GM12878 (cell line): ENCODE results near the gene LOXL4. TPM values are rescaled to one million over a fixed set of nuclear protein-coding genes. Genes with fewer than 3 reads are reported as not detected.

Experiments
- ATAC-seq: fragments of 200-7000 bp; cut with Tn5 transposase; 3 replicates; pipeline ENCODE4 v1.9.1; 2020; ENCODE audit warnings: mild to moderate bottlenecking, moderate library complexity
- BruUV-seq: library from RNA; stranded (reverse); fragments of 400-500 nt; replicated peaks from 2 replicates; lab custom pipeline; 2021; lab: Mats Ljungman, UMichigan
- CTCF ChIA-PET: fragments of 300-600 bp; sonication (Branson Sonifier 250); formaldehyde crosslinking; extraction: SDS; loops from one replicate; lab custom pipeline; 2021; ENCODE audit warnings: inconsistent platforms; lab: Yijun Ruan, JAX
- POLR2A ChIA-PET: fragments of 350-600 bp; formaldehyde crosslinking; extraction: SDS; loops from one replicate; lab custom pipeline; 2021; ENCODE audit warnings: inconsistent platforms; lab: Charles Lee
- RAD21 ChIA-PET: fragments of 300-600 bp; sonication (Branson Sonifier 250); formaldehyde crosslinking; loops from one replicate; lab custom pipeline; 2023; ENCODE audit warnings: antibody characterized with exemption; ENCODE audit not compliant: unreplicated experiment; lab: Charles Lee
- SMC1A ChIA-PET: fragments of 300-600 bp; sonication (Branson Sonifier 250); formaldehyde crosslinking; loops from one replicate; lab custom pipeline; 2023; ENCODE audit not compliant: unreplicated experiment, uncharacterized antibody; lab: Charles Lee
- DNase-seq: peaks from one replicate; pipeline ENCODE4 v3.0.0-alpha.2; 2011; ENCODE audit warnings: low read depth, low spot score
- FAIRE-seq: peaks from 3 replicates; lab custom pipeline; 2011; peaks lifted over from hg19 to GRCh38; lab: Jason Lieb, UNC
- H2AFZ ChIP-seq: 2 replicates; pipeline ENCODE4 v1.6.0; 2011; ENCODE audit warnings: low read depth, low read length, control low read depth; ENCODE audit not compliant: control insufficient read depth
- H3K27ac ChIP-seq: 2 replicates; pipeline ENCODE4 v1.5.1; 2011; ENCODE audit warnings: control low read depth; ENCODE audit not compliant: control insufficient read depth, insufficient read depth
- H3K27me3 ChIP-seq, 2 experiments: replicated peaks in 1 of 2; 2 replicates each; pipeline versions ENCODE4 v1.6.0 to v1.6.1; 2011; ENCODE audit warnings: low read length in 1 of 2; ENCODE audit not compliant: control insufficient read depth in 2 of 2, insufficient read depth in 2 of 2
- H3K36me3 ChIP-seq, 2 experiments: 2 replicates each; pipeline ENCODE4 v1.5.1; 2011; ENCODE audit warnings: low read length in 1 of 2; ENCODE audit not compliant: control insufficient read depth in 2 of 2, insufficient read depth in 2 of 2
- H3K4me1 ChIP-seq: 2 replicates; pipeline ENCODE4 v1.6.1; 2011; ENCODE audit warnings: mild to moderate bottlenecking, low read length, moderate library complexity, mixed read lengths; ENCODE audit not compliant: control insufficient read depth, insufficient read depth
- H3K4me2 ChIP-seq: 2 replicates; pipeline ENCODE4 v1.6.0; 2011; ENCODE audit warnings: control low read depth; ENCODE audit not compliant: control insufficient read depth, insufficient read depth
- H3K4me3 ChIP-seq: fragments of 200-600 bp; sonication (generic); 2 replicates; pipeline ENCODE4 v1.5.1; 2016
- H3K79me2 ChIP-seq: 2 replicates; pipeline ENCODE4 v1.6.0; 2011; ENCODE audit warnings: low read length; ENCODE audit not compliant: control insufficient read depth, insufficient read depth
- H3K9ac ChIP-seq: 2 replicates; pipeline ENCODE4 v1.8.0; 2011; ENCODE audit warnings: low read length, control low read depth, mixed read lengths; ENCODE audit not compliant: control insufficient read depth, insufficient read depth
- H3K9me3 ChIP-seq: replicated peaks from 3 replicates; pipeline ENCODE4 v1.5.1; 2011; ENCODE audit warnings: mild to moderate bottlenecking, low read length; ENCODE audit not compliant: control insufficient read depth, insufficient read depth
- H4K20me1 ChIP-seq: 2 replicates; pipeline ENCODE4 v1.6.0; 2011; ENCODE audit not compliant: control insufficient read depth, insufficient read depth
- ETV6 ChIP-seq, 2 experiments: fragments of 450-650 bp in 1 of 2; IDR thresholded peaks in 1 of 2; conservative IDR thresholded peaks in 1 of 2; 2 replicates each; pipeline ENCODE4 v1.6.1; 2014; ENCODE audit warnings: antibody characterized with exemption in 1 of 2, borderline replicate concordance in 1 of 2, low read depth in 1 of 2, mild to moderate bottlenecking in 1 of 2, moderate library complexity in 1 of 2
- RAD21 ChIP-seq: IDR thresholded peaks from 2 replicates; pipeline ENCODE4 v1.6.1; 2011; ENCODE audit warnings: mild to moderate bottlenecking, low read depth, low read length, moderate library complexity; ENCODE audit not compliant: insufficient read depth
- RAD51 ChIP-seq: fragments of 450-650 bp; IDR thresholded peaks from 2 replicates; pipeline ENCODE4 v1.6.1; 2016; ENCODE audit warnings: moderate library complexity, mild to moderate bottlenecking, inconsistent platforms
- SP1 ChIP-seq: IDR thresholded peaks from one replicate; pipeline ENCODE4 v1.6.1; 2011; ENCODE audit warnings: low read depth, low read length
- SPI1 ChIP-seq: IDR thresholded peaks from 2 replicates; pipeline ENCODE4 v1.6.1; 2011; ENCODE audit warnings: low read depth, mild to moderate bottlenecking, low read length, moderate library complexity, borderline replicate concordance; ENCODE audit not compliant: insufficient read depth
- WGBS: methylation state at CpG from one replicate; pipeline ENCODE4 v1.1.6; 2016; ENCODE audit warnings: low lambda C conversion rate; ENCODE audit not compliant: insufficient replicate concordance, insufficient coverage; ENCODE audit errors: missing lambda C conversion rate; 5-methylcytosine and 5-hydroxymethylcytosine counted together
- in situ Hi-C: fragments of 300-500 bp; cut with MboI; formaldehyde crosslinking; loops from 9 replicates; pipeline ENCODE4 v1.14.3; 2018; ENCODE audit warnings: mixed read lengths
- intact Hi-C: fragments of 100-400 bp; cut with micrococcal nuclease; formaldehyde crosslinking; loops from one replicate; pipeline ENCODE4 v1.14.2; 2022; ENCODE audit not compliant: unreplicated experiment
- polyA plus RNA-seq, 11 experiments: library from polyadenylated mRNA; depleted of rRNA in 4 of 11; unstranded in 6 of 11; stranded (reverse) in 5 of 11; fragments of >200 nt; fragmentation: Nextera tagmentation in 4 of 11; fragmentation: Illumina TruSeq in 1 of 11; extraction: Ambion mirVana in 4 of 11; extraction: Trizol in 1 of 11; gene quantifications; 1 replicate in 1 of 11; 2 replicates in 10 of 11; pipeline versions ENCODE4 v1.2.1 to v1.2.3, GENCODE V29; 2011 to 2016; ENCODE audit warnings: inconsistent platforms in 2 of 11, missing spikeins in 2 of 11, low read depth in 1 of 11
- total RNA-seq, 4 experiments: library from RNA; depleted of rRNA in 3 of 4; stranded (reverse); fragments of >200 nt in 3 of 4; fragmentation: Illumina TruSeq in 1 of 4; extraction: Trizol in 1 of 4; gene quantifications; 2 replicates each; pipeline versions ENCODE4 v1.2.1 to v1.2.3, GENCODE V29; 2013 to 2021

The LOXL4 gene
- total and polyA plus RNA-seq, 10 of the 15 experiments (the other 5 are each of a cell fraction or from before 2014, with no cell fraction given), result 0.02 to 0.12 (median 0.08) TPM; not detected in 3

- Histone ChIP-seq H3K27me3 (no peaks in the 10 kb centered on the region), H3K9ac (no peak overlapping the region), H4K20me1 (no peaks in the 10 kb centered on the region), H3K9me3 (no peaks in the 10 kb centered on the region; the same call in 2 of the 3 replicates), H3K27ac (no peak overlapping the region), H3K79me2 (no peaks in the 10 kb centered on the region; the same call in none of the 2 replicates), H3K36me3 (peaks cover 0 to 10% of the 10 kb centered on the region in 2 experiments; a peak in 2 of 4 replicates), H3K4me3 (no peak overlapping the region), H3K4me2 (no peak overlapping the region), H2AFZ (no peak overlapping the region), H3K4me1 (no peaks in the 10 kb centered on the region)
- ChIA-PET RAD21 (no interaction called here), SMC1A (interaction anchor here (0.9 to 1.1 kb wide), 3 partner anchors 11 to 45 kb away, joined by 3 to 5 read pairs (median 3); no protein-coding TSS in a partner anchor), POLR2A (interaction anchor here (0.8 kb wide), 1 partner anchor 17 kb away, joined by 3 read pairs; no protein-coding TSS in a partner anchor), CTCF (no interaction called here)
- no TSS peak for BruUV-seq
- TF ChIP-seq RAD51 (no peak), ETV6 (conservative IDR thresholded peaks at IDR 0.05 in 1 of 2, IDR thresholded peaks at IDR 0.05 in 1 of 2; ENCODE audit: borderline replicate concordance in 1 of 2, low read depth in 1 of 2) (no peak)
- DNase-seq (no peak), FAIRE-seq (no peak), ATAC-seq (no peak)
- intact Hi-C loops (no loop called here), in situ Hi-C loops (no loop called here)
- WGBS, result 64% methylated on average over 1 of the region's 1 CpG
These were observed 54.3 kb downstream of the LOXL4 start for GRCh38 chr10:98213740-98214139.

- no peak overlapping the region for H3K4me3 ChIP-seq
- in situ Hi-C loops, result no loop called here
- no peaks in the 10 kb centered on the region for H4K20me1 ChIP-seq
- intact Hi-C loops, result no loop called here
- no peak overlapping the region for H3K27ac ChIP-seq
- DNase-seq, result no peak
- no peaks in the 10 kb centered on the region for H3K4me1 ChIP-seq
- no peaks in the 10 kb centered on the region for H3K27me3 ChIP-seq
- no peaks in the 10 kb centered on the region; the same call in 1 of the 2 replicates for H3K79me2 ChIP-seq
- ChIA-PET POLR2A (no interaction called here), CTCF (interaction anchor here (2.8 kb wide), 1 partner anchor 41 kb away, joined by 10 read pairs; no protein-coding TSS in a partner anchor), RAD21 (no interaction called here), SMC1A (no interaction called here)
- ATAC-seq, result no peak
- H3K9ac ChIP-seq, result no peak overlapping the region
- H2AFZ ChIP-seq, result no peak overlapping the region
- no peaks in the 10 kb centered on the region; the same call in 2 of the 3 replicates for H3K9me3 ChIP-seq
- 100% methylated on average over 1 of the region's 1 CpG for WGBS
- TF ChIP-seq SPI1 (no peak), SP1 (no peak), RAD21 (no peak)
- no peak overlapping the region for H3K4me2 ChIP-seq
- no peak for FAIRE-seq
- BruUV-seq, result no TSS peak
- H3K36me3 ChIP-seq, result peaks cover 0 to 17% of the 10 kb centered on the region in 2 experiments; a peak in 2 of 4 replicates
These were observed 55.8 kb downstream of the LOXL4 start for GRCh38 chr10:98212196-98212595.
